ENCODE data around the gene GDPD2.

DNA sequence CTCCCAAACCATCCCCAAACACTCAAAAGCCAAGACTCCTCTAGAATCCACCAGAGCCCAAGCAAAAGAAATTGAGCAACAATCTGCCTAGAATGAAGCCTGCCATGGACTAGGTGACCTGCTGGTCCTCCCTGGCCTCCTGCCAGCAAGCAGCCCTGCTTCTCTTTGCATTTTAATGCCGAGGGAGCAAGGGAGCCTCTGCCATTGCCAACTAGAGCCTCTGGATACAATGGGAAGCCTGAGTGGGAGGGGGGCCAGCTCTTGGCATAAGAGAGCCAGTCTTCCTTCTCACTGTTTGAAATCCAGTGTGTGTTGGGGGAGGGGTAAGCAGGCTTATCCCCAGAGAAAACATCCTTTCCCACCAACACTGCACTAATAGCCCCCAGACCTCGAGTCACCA, 1.5 kb upstream of the GDPD2 start:
- TF ChIP-seq, protein P1, sequence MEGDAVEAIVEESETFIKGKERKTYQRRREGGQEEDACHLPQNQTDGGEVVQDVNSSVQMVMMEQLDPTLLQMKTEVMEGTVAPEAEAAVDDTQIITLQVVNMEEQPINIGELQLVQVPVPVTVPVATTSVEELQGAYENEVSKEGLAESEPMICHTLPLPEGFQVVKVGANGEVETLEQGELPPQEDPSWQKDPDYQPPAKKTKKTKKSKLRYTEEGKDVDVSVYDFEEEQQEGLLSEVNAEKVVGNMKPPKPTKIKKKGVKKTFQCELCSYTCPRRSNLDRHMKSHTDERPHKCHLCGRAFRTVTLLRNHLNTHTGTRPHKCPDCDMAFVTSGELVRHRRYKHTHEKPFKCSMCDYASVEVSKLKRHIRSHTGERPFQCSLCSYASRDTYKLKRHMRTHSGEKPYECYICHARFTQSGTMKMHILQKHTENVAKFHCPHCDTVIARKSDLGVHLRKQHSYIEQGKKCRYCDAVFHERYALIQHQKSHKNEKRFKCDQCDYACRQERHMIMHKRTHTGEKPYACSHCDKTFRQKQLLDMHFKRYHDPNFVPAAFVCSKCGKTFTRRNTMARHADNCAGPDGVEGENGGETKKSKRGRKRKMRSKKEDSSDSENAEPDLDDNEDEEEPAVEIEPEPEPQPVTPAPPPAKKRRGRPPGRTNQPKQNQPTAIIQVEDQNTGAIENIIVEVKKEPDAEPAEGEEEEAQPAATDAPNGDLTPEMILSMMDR (conservative IDR thresholded peaks at IDR 0.05; ENCODE audit: low read depth, low read length), result no peak
- no peak for TF ChIP-seq EZH2 (IDR thresholded peaks at IDR 0.05; ENCODE audit: low read length, unreplicated experiment)
- TF ChIP-seq EZH2phosphoT487 (IDR thresholded peaks at IDR 0.05; ENCODE audit: borderline replicate concordance, low read length), result no peak
